ENCODE measurements around the gene HEATR5B.

DNA sequence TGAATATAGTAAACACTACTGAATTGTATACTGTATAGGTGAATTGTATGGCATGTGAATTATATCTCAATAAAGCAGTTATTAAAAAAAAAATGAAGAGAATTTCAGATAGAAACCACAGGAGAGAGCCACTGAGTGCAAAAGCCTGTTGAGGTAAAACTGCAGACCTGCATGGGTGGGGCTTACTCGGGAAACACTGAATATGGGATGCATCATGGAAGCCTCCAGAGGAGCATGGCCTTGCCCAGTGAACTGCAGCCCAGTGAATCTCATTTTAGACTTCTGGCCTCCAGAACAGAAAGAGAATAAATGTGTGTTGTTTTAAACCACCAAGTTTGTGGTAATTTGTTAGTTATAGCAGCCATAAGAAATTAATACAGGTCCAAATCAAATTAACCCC lies 15.9 kb upstream of the HEATR5B start:
- TF ChIP-seq POLR2A (IDR thresholded peaks at IDR 0.05; ENCODE audit: low read depth, low read length) (no peak), TAF1 (IDR thresholded peaks at IDR 0.05; ENCODE audit: borderline replicate concordance, low read depth, low read length) (no peak)
